HG02588 (cell line): ENCODE results near the gene HIBADH.
"Not testable (repeated sequence)": the region's sequence is repeated elsewhere in the genome, so short reads cannot be mapped to it uniquely, and the experiment has no call there.

Source experiments
- ATAC-seq: cut with Tn5 transposase; IDR thresholded peaks from one replicate; pipeline ENCODE4 v1.9.1; 2021; ENCODE audit warnings: mild to moderate bottlenecking, moderate library complexity; ENCODE audit not compliant: unreplicated experiment

HIBADH gene

DNA sequence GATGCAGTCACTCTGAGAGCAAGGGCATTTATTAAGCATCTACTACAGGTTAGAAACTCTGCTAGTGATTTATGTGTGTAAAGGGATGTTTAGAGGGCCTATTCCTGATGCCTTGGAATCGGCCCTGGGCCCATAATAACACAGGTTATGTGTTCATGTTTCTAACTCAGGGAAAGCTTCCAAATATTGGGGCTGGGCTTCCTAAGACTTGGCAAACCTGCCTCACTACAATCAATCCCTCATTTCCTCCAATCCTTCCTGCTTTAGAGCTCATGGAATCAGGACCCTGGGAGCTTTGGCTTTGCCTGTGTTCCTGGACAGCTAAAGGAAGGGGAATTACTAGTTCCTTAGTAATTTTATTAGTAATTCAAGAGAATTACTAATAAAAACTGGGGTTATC, 148.8 kb downstream of the HIBADH start:
- no peak for ATAC-seq

DNA sequence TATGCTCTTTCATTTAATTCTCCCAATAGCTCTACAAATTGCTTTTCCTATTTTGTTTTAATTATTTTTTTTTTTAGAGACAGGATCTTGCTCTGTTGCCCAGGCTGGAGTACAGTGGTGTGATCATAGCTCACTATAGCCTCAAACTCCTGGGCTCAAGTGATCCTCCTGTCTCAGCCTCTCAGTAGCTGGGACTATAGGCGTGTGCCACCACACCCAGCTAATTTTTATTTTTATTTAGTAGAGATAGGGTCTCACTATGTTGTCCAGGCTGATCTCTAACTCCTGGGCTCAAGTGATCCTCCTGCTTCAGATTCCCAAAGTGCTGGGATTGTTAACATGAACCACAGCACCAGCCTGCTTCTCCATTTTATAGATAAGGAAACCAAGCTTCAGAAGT, 151.3 kb downstream of the HIBADH start:
- ATAC-seq: not testable (repeated sequence)

DNA sequence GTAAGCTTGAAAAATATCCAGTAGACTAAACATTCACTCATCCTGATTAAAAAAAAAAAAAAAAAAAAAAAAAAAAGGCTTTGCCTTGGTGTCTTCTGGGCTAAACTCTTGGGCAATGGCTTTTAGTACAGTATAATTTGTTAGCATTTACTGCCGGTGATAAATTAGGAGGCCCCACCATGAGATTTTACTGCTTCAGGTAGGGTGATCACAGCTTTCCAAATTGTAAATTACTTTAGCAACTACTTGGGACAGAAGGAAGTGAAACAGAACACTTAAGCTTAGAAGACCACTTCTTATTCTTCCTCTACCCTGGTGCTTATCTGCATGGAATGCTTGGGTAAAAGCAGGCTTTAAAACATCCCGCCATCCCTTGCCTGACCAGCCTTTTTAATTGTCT, 152.1 kb downstream of the HIBADH start:
- ATAC-seq: no peak

DNA sequence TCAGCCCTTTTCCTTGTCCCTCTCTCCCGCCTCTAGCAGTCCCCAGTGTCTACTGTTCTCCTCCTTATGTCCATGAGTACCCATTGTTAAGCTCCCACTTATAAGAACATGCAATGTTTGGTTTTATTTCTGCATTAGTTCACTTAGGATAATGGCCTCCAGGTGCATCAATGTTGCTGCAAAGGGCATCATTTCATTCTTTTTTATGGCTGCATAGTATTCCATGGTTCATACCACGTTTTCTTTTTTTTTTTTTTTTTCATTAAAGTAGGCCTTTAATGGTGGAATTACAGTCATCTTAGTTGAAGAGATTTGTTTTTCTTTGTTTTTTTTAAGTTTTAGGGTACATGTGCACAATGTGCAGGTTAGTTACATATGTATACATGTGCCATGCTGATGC, 160.8 kb downstream of the HIBADH start:
- ATAC-seq: not testable (repeated sequence)

DNA sequence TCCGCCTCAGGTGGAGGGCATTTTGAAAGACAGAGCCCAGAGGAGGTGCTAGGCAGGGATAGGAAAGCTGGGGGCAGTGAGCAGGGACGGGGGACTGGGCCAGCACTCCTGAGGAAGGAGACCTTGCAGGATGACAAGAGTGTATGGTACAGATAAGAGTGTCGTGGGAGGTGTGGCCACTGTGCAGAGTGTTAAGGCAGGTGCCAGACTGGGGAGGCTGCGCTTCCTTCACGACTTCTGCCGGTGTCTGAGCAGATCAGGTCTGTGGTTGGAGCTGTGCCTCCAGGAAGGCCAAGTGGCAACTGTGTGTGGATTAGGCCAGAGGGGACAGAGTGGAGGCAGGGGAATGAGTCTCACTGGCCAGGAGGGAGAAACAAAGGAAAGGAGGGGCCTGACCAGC, 161.7 kb downstream of the HIBADH start:
- no peak for ATAC-seq

DNA sequence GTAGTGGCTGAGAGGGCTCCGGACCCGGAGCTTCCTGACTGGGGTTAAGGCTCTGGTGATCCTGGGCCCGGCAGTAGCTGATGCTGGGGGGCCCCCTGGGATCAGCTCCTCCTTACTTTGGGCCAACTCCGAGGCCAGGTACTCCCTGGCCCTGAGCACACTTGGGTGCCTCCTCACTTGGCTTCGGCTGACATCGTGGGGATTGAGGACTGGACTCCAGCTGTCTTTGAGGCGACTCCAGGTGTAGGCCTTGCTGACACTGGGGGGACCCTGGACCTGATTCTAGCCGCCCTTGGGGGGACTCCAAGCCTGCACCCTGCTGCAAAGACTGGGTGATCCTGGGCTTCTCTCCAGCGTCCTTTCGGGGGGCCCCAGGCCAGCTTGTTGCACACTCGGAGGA, 170.5 kb downstream of the HIBADH start:
- no peak for ATAC-seq

DNA sequence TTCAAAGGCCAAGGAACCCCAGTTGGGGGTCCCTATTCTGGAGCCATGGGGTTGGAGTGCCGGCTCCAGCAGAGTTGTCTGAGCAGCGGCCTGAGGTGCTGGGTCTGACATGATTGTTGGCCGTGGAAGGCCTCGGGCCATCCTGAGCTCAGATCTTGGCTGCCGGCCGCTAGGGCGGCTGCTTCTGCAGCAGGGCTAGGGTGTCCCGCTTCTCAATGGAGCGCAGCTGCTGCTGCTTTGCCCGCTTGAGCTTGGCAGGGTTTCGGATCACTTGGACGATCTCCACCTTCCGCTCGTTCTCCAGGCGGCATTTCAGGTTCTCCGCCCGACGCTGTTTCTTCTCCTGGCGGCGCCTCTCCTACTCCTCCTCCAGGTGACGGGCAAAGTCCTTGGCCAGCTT, 171.1 kb downstream of the HIBADH start:
- ATAC-seq: no peak

DNA sequence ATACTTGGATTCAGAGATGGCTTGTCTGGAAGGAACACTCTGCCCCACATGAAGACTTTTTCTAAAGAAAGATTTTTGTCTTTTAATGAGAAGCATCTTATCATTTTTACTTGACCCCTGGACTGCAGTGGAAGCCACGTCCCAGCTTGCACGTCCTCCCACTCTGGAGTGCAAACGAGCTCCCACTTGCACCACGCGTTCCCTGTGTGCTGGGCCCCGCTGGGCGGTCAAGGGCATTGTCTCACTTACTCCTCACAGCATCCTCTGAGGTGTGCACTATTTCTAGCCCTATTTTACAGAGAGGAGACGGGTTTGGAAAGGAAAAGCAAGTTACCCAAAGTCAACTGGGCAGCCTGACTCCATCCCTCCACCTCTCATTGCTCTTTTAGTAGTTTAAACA, 175.2 kb downstream of the HIBADH start:
- ATAC-seq: no peak

DNA sequence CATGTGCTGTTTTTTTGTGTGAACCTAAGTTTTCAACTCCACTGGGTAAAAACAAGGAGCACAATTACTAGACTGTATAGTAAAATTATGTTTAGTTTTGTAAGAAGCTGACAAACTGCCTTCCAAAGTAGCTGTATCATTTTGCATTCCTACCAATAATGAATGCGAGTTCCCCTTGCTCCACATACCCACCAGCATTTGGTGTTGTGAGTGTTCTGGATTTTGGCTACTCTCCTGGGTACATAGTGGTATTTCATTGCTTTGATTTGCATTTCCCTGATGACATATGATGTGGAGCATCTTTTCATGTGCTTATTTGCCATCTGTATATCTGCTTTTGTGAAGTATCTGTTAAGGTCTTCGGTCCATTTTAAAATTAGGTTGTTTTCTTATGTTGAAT, 178.2 kb downstream of the HIBADH start:
- ATAC-seq: no peak

DNA sequence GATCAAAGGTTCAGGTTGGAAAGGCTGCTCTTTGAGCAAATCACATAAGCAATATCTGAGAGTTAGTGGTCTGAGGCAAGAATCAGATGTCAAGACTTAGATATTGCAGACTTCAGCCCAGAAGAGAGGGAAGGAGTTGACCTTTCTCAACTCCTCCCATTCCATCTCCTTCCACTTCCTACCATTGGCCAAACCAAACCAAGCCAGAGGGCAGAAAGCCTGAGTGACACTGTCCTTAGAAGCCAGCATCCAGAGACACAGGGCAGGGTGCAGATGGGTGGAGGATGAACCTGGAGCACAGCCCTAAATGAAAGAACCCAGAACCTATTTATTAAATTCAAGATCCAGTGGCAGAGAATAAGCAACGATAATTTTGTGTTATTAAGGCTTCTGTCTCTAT, 180.5 kb downstream of the HIBADH start:
- ATAC-seq: no peak

DNA sequence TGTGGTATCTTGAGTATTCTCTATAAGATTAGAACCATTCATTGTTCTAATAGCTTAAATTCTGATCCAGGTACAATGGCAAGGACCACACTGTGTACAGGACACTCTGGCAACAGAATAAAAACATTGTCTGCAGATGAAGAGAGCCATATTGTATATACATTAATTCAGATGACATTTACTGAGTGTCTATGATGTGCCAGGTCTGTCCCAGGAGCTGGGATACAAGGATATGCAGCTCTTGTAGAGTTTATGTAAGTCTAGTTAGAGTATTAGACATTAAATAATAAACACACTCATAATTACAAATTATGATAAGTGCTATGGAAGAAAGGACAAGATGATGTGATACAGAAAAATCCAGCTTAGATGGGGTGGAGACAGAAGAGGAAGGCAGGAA, 184.1 kb downstream of the HIBADH start:
- ATAC-seq: no peak

DNA sequence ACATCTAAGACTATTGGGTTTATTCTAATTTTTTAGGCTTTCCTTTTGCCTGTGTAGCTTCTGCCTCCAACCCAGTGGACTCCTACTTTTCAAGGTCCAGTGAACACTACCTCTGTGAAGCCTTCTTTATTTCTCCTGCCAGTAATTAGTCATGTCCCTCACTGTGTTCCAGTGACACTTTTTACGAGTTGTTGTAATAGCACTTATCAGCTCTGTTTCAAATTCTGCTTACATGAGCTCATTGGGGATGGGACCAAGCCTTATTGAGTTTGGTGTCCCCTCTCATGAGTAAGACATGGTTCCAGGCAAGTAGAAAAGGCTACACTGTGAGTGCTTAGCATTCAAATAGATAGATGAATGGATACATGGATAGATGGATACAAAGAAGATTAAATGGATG, 184.6 kb downstream of the HIBADH start:
- ATAC-seq: no peak

DNA sequence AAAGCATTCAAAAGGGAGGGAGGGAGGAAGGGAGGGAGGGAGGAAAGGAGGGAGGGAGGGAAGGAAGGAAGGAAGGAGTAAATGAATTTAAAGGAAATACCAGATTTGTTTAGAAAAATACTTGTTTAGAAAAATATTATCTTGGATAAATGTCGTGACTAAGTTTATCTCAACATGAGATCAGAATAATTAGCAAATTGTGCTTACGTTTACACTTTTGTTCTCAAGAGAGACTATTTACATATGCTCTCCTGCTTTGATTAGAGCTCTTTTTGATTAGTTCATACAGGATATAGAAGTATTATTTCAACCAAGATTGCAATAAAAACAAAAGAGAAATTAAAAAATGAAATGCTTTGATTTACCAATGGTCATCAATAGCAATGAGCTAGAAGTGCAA, 186.2 kb downstream of the HIBADH start:
- no peak for ATAC-seq
